GM12873 (cell line): ENCODE results near the gene GALP.

Experiments used
- CTCF ChIP-seq: IDR thresholded peaks from 2 replicates; pipeline ENCODE4 v1.5.1; 2012; ENCODE audit warnings: low read depth, mild to moderate bottlenecking, moderate library complexity, low read length, control low read depth; ENCODE audit not compliant: insufficient read depth; ENCODE audit errors: missing control alignments

The GALP gene

GRCh38 chr19:56148096-56148495 is 27.7 kb upstream of the GALP start:
- TF ChIP-seq CTCF: no peak

- TF ChIP-seq CTCF: no peak
These were observed 26.2 kb upstream of the GALP start for GRCh38 chr19:56149656-56150038.

- TF ChIP-seq CTCF: no peak
These were observed 25.4 kb upstream of the GALP start for GRCh38 chr19:56150358-56150757.

GRCh38 chr19:56152644-56153043 is 23.2 kb upstream of the GALP start:
- TF ChIP-seq CTCF: no peak

- TF ChIP-seq CTCF: no peak
These were observed 22.3 kb upstream of the GALP start for GRCh38 chr19:56153507-56153906.

- TF ChIP-seq CTCF: peak; percentile 54
These were observed 20.6 kb upstream of the GALP start for GRCh38 chr19:56155124-56155687.

GRCh38 chr19:56156768-56157167 is 19.0 kb upstream of the GALP start:
- no peak for TF ChIP-seq CTCF
